Measurements from ENCODE around the gene SH2D7. TPM values are rescaled to one million over a fixed set of nuclear protein-coding genes. Genes with fewer than 3 reads are reported as not detected.

The SH2D7 gene
- total RNA-seq, 1 experiment from 2014 or later: not detected

DNA sequence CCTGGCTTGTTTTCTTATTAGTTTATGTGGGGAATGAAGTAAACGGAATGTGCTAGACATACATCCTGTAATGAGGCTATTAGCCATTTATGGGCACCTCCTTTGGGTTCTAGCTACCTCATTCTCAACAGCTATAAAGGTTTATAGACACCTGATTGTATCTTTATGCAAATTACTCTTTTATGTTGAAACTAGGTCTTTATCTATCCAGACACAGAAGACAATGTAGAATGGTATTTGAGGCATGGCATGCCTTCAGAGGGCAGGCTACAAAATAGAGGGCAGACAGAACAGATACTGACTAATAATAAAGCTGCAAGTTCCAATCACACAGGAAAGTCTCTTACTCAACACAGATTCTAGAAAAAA, 41.9 kb upstream of the SH2D7 start (continued):
- TF ChIP-seq NR2C2 (CRISPR knock-in tag; IDR thresholded peaks at IDR 0.05): no peak
- no peak for TF ChIP-seq ZNF219 (CRISPR knock-in tag; IDR thresholded peaks at IDR 0.05; ENCODE audit: borderline replicate concordance)
- TF ChIP-seq USF2 (CRISPR knock-in tag; IDR thresholded peaks at IDR 0.05): no peak
- no peak for TF ChIP-seq NFE2L1 (CRISPR knock-in tag; IDR thresholded peaks at IDR 0.05)

DNA sequence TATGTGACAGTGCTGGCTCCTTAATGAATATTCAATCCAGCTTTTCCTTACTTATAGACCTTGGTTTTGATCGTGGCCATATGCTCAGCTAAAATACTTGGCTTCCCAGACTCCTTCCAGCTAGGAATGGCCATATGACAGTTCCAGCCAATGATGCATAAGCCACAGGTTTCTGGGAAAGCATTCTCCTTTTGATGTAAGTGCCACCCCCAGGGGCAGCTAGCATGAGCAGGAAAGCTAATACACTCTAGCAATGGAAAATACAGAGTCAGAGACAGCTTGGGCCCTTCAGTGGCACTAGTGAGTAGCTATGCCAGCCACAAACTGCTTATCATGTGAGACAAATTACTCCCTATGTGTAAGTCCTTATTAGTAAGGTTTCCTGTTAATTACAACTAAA, 41.5 kb upstream of the SH2D7 start:
- TF ChIP-seq ZNF219 (CRISPR knock-in tag; IDR thresholded peaks at IDR 0.05; ENCODE audit: borderline replicate concordance) (no peak), JAZF1 (CRISPR knock-in tag; IDR thresholded peaks at IDR 0.05) (no peak), OVOL2 (CRISPR knock-in tag; IDR thresholded peaks at IDR 0.05; ENCODE audit: borderline replicate concordance) (no peak), ZNF532 (CRISPR knock-in tag; IDR thresholded peaks at IDR 0.05; ENCODE audit: borderline replicate concordance) (no peak), GRHL2 (CRISPR knock-in tag; IDR thresholded peaks at IDR 0.05; ENCODE audit: insufficient replicate concordance, severe bottlenecking) (no peak), ZBTB21 (CRISPR knock-in tag; IDR thresholded peaks at IDR 0.05; ENCODE audit: borderline replicate concordance) (no peak)
- TF ChIP-seq, protein P1, sequence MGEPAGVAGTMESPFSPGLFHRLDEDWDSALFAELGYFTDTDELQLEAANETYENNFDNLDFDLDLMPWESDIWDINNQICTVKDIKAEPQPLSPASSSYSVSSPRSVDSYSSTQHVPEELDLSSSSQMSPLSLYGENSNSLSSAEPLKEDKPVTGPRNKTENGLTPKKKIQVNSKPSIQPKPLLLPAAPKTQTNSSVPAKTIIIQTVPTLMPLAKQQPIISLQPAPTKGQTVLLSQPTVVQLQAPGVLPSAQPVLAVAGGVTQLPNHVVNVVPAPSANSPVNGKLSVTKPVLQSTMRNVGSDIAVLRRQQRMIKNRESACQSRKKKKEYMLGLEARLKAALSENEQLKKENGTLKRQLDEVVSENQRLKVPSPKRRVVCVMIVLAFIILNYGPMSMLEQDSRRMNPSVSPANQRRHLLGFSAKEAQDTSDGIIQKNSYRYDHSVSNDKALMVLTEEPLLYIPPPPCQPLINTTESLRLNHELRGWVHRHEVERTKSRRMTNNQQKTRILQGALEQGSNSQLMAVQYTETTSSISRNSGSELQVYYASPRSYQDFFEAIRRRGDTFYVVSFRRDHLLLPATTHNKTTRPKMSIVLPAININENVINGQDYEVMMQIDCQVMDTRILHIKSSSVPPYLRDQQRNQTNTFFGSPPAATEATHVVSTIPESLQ (CRISPR knock-in tag; IDR thresholded peaks at IDR 0.05): no peak
- no peak overlapping the region for H3K4me3 Mint-ChIP-seq
- ChIA-PET CTCF (interaction anchor here (1.2 to 3.2 kb wide), 5 partner anchors 25 to 91 kb away, joined by 3 to 16 read pairs (median 7); no protein-coding TSS in a partner anchor), POLR2A (no interaction called here)
- H3K36me3 Mint-ChIP-seq: no peaks in the 10 kb centered on the region
- no peaks in the 10 kb centered on the region for H3K27me3 Mint-ChIP-seq (ENCODE audit: low read depth)
- H3K9me3 Mint-ChIP-seq: no peaks in the 10 kb centered on the region
- H3K4me1 Mint-ChIP-seq: peaks cover 21% of the 10 kb centered on the region
- H3K27ac Mint-ChIP-seq: peak overlapping the region; percentile 29; the same call in 1 of the 2 replicates
- no peak for ATAC-seq
- no peak for DNase-seq (ENCODE audit: low spot score)

- POLR2A ChIA-PET: no interaction called here
- no peaks in the 10 kb centered on the region for H3K36me3 Mint-ChIP-seq
- DNase-seq (ENCODE audit: low spot score) (no peak), ATAC-seq (no peak)
- no peaks in the 10 kb centered on the region for H3K9me3 Mint-ChIP-seq
- H3K27me3 Mint-ChIP-seq (ENCODE audit: low read depth): no peaks in the 10 kb centered on the region
- CTCF ChIA-PET: interaction anchor here (0.6 to 3.2 kb wide), 5 partner anchors 24 to 252 kb away, joined by 3 to 16 read pairs (median 5); no protein-coding TSS in a partner anchor
- H3K4me1 Mint-ChIP-seq: peaks cover 28% of the 10 kb centered on the region
- no peak overlapping the region for H3K4me3 Mint-ChIP-seq
- no peak overlapping the region for H3K27ac Mint-ChIP-seq
- TF ChIP-seq, protein P2, sequence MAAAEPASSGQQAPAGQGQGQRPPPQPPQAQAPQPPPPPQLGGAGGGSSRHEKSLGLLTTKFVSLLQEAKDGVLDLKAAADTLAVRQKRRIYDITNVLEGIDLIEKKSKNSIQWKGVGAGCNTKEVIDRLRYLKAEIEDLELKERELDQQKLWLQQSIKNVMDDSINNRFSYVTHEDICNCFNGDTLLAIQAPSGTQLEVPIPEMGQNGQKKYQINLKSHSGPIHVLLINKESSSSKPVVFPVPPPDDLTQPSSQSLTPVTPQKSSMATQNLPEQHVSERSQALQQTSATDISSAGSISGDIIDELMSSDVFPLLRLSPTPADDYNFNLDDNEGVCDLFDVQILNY (CRISPR knock-in tag; IDR thresholded peaks at IDR 0.05): no peak
- TF ChIP-seq, protein P1 (CRISPR knock-in tag; IDR thresholded peaks at IDR 0.05): no peak
- no peak for TF ChIP-seq RORB (CRISPR knock-in tag; IDR thresholded peaks at IDR 0.05)
- no peak for TF ChIP-seq ZNF425 (CRISPR knock-in tag; conservative IDR thresholded peaks at IDR 0.05)
- TF ChIP-seq, protein P3, sequence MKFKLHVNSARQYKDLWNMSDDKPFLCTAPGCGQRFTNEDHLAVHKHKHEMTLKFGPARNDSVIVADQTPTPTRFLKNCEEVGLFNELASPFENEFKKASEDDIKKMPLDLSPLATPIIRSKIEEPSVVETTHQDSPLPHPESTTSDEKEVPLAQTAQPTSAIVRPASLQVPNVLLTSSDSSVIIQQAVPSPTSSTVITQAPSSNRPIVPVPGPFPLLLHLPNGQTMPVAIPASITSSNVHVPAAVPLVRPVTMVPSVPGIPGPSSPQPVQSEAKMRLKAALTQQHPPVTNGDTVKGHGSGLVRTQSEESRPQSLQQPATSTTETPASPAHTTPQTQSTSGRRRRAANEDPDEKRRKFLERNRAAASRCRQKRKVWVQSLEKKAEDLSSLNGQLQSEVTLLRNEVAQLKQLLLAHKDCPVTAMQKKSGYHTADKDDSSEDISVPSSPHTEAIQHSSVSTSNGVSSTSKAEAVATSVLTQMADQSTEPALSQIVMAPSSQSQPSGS (CRISPR knock-in tag; IDR thresholded peaks at IDR 0.05; ENCODE audit: borderline replicate concordance, low read depth): no peak
- TF ChIP-seq NFE2L1 (CRISPR knock-in tag; IDR thresholded peaks at IDR 0.05): no peak
- no peak for TF ChIP-seq OVOL2 (CRISPR knock-in tag; IDR thresholded peaks at IDR 0.05; ENCODE audit: borderline replicate concordance)
- no peak for TF ChIP-seq ZNF423 (CRISPR knock-in tag; IDR thresholded peaks at IDR 0.05)
- TF ChIP-seq ATF1 (CRISPR knock-in tag; IDR thresholded peaks at IDR 0.05): no peak
- TF ChIP-seq, protein P4, sequence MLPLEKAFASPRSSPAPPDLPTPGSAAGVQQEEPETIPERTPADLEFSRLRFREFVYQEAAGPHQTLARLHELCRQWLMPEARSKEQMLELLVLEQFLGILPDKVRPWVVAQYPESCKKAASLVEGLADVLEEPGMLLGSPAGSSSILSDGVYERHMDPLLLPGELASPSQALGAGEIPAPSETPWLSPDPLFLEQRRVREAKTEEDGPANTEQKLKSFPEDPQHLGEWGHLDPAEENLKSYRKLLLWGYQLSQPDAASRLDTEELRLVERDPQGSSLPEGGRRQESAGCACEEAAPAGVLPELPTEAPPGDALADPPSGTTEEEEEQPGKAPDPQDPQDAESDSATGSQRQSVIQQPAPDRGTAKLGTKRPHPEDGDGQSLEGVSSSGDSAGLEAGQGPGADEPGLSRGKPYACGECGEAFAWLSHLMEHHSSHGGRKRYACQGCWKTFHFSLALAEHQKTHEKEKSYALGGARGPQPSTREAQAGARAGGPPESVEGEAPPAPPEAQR (CRISPR knock-in tag; IDR thresholded peaks at IDR 0.05): no peak
These were observed 40.8 kb upstream of the SH2D7 start for GRCh38 chr15:78051596-78051995.
